HepG2 (cell line): ENCODE data around the gene ZNF324B. TPM values are rescaled to one million over a fixed set of nuclear protein-coding genes. Genes with fewer than 3 reads are reported as not detected.

Source experiments
- ATAC-seq: fragments of 200-7000 bp; cut with Tn5 transposase; 3 replicates; pipeline ENCODE4 v1.9.1; 2020; ENCODE audit warnings: mild to moderate bottlenecking, moderate library complexity
- BruUV-seq: library from RNA; stranded (reverse); fragments of 400-500 nt; replicated peaks from 2 replicates; lab custom pipeline; 2021; lab: Mats Ljungman, UMichigan
- CTCF ChIA-PET: fragments of 300-600 bp; formaldehyde crosslinking; extraction: SDS; loops from one replicate; lab custom pipeline; 2021; ENCODE audit warnings: low total read pairs, inconsistent platforms, low intra/inter-chr PET ratio; lab: Yijun Ruan, JAX
- POLR2A ChIA-PET: fragments of 350-600 bp; sonication (Branson Sonifier 250); formaldehyde crosslinking; loops from one replicate; lab custom pipeline; 2020; ENCODE audit warnings: antibody characterized with exemption, inconsistent platforms; lab: Yijun Ruan, JAX
- DNase-seq: peaks from one replicate; pipeline ENCODE4 v3.0.0-alpha.2; 2015; ENCODE audit warnings: low spot score
- FAIRE-seq: peaks from 3 replicates; lab custom pipeline; 2011; peaks lifted over from hg19 to GRCh38; lab: Jason Lieb, UNC
- H2AFZ ChIP-seq: one replicate; pipeline ENCODE4 v1.6.1; 2011; ENCODE audit warnings: low read length, inconsistent platforms
- H3K27ac ChIP-seq: fragments of 300-600 bp; 3 replicates; pipeline ENCODE4 v1.8.0; 2011; ENCODE audit warnings: mixed run types, mild to moderate bottlenecking, mixed read lengths, low read length, inconsistent platforms; ENCODE audit not compliant: insufficient read depth; ENCODE audit errors: extremely low read length
- H3K27me3 ChIP-seq, 2 experiments: fragments of 200-600 bp in 1 of 2; 2 replicates in 1 of 2; 3 replicates in 1 of 2; pipeline versions ENCODE4 v1.6.0 to v1.8.0; 2011; ENCODE audit warnings: low read length in 2 of 2, mild to moderate bottlenecking in 2 of 2, moderate library complexity in 2 of 2, inconsistent platforms in 1 of 2; ENCODE audit not compliant: insufficient read depth in 2 of 2, control insufficient read depth in 1 of 2
- H3K36me3 ChIP-seq, 2 experiments: fragments of 200-600 bp in 1 of 2; replicated peaks in 1 of 2; 2 replicates in 1 of 2; 3 replicates in 1 of 2; pipeline versions ENCODE4 v1.5.1 to v1.8.0; 2011; ENCODE audit warnings: low read length in 2 of 2, inconsistent platforms in 1 of 2; ENCODE audit not compliant: insufficient read depth in 2 of 2, control insufficient read depth in 1 of 2
- H3K4me1 ChIP-seq: 2 replicates; pipeline ENCODE4 v1.5.1; 2012; ENCODE audit warnings: low read length, inconsistent platforms; ENCODE audit not compliant: insufficient read depth
- H3K4me2 ChIP-seq: 2 replicates; pipeline ENCODE4 v1.6.0; 2011; ENCODE audit warnings: low read depth, low read length, inconsistent platforms
- H3K4me3 ChIP-seq, 3 experiments: fragments of 200-600 bp in 1 of 3; sonication (generic), shearing (Covaris generic) in 1 of 3; replicated peaks in 1 of 3; 2 replicates each; pipeline ENCODE4 v1.5.1; 2011 to 2016; ENCODE audit warnings: low read length in 3 of 3, inconsistent platforms in 2 of 3, low read depth in 2 of 3, mild to moderate bottlenecking in 2 of 3, control low read depth in 1 of 3, mixed read lengths in 1 of 3; ENCODE audit not compliant: insufficient read depth in 1 of 3
- H3K79me2 ChIP-seq: one replicate; pipeline ENCODE4 v1.6.1; 2011; ENCODE audit warnings: low read length, inconsistent platforms; ENCODE audit not compliant: insufficient read depth
- H3K9ac ChIP-seq: 2 replicates; pipeline ENCODE4 v1.6.0; 2011; ENCODE audit warnings: mild to moderate bottlenecking, low read depth, low read length, inconsistent platforms; ENCODE audit not compliant: insufficient read depth
- H3K9me3 ChIP-seq: 2 replicates; pipeline ENCODE4 v1.5.1; 2012; ENCODE audit warnings: mild to moderate bottlenecking, low read length
- H4K20me1 ChIP-seq: 2 replicates; pipeline ENCODE4 v1.6.0; 2011; ENCODE audit warnings: inconsistent platforms, mild to moderate bottlenecking, low read length, moderate library complexity; ENCODE audit not compliant: insufficient read depth
- ATF1 ChIP-seq: IDR thresholded peaks from 2 replicates; pipeline ENCODE4 v1.6.1; 2016; ENCODE audit warnings: mild to moderate bottlenecking, control low read depth
- CHCHD3 ChIP-seq: sonication (generic); formaldehyde crosslinking; IDR thresholded peaks from 2 replicates; pipeline ENCODE4 v1.8.0; 2022; ENCODE audit warnings: mild to moderate bottlenecking, missing genetic modification reagents, moderate library complexity
- CSRNP1 ChIP-seq: sonication (generic); formaldehyde crosslinking; IDR thresholded peaks from 2 replicates; pipeline ENCODE4 v1.8.1; 2023; ENCODE audit warnings: mild to moderate bottlenecking, missing genetic modification reagents
- HMG20B ChIP-seq: conservative IDR thresholded peaks from 2 replicates; pipeline ENCODE4 v1.6.1; 2016; ENCODE audit warnings: missing genetic modification reagents, missing compliant biosample characterization
- KAT7 ChIP-seq: IDR thresholded peaks from 2 replicates; pipeline ENCODE4 v1.6.1; 2018; ENCODE audit warnings: borderline replicate concordance, missing compliant biosample characterization
- KDM1A ChIP-seq: IDR thresholded peaks from 2 replicates; pipeline ENCODE4 v1.6.1; 2016; ENCODE audit warnings: missing compliant biosample characterization
- MTF2 ChIP-seq: sonication (generic); formaldehyde crosslinking; IDR thresholded peaks from 2 replicates; pipeline ENCODE4 v1.5.0; 2020; ENCODE audit warnings: missing genetic modification reagents, borderline replicate concordance
- POGZ ChIP-seq: sonication (generic); formaldehyde crosslinking; IDR thresholded peaks from 2 replicates; pipeline ENCODE4 v1.4.0; 2020; ENCODE audit warnings: mild to moderate bottlenecking, missing genetic modification reagents
- RAD21 ChIP-seq: fragments of 450-650 bp; formaldehyde crosslinking; IDR thresholded peaks from 2 replicates; pipeline ENCODE4 v1.5.0; 2020; ENCODE audit warnings: mild to moderate bottlenecking
- TEF ChIP-seq: sonication (generic); formaldehyde crosslinking; IDR thresholded peaks from 2 replicates; pipeline ENCODE4 v1.5.0; 2020; ENCODE audit warnings: missing genetic modification reagents
- ZMYM2 ChIP-seq: sonication (generic); formaldehyde crosslinking; IDR thresholded peaks from 2 replicates; pipeline ENCODE4 v1.8.0; 2022; ENCODE audit warnings: mild to moderate bottlenecking, missing genetic modification reagents
- ZMYM3 ChIP-seq: sonication (generic); formaldehyde crosslinking; IDR thresholded peaks from 2 replicates; pipeline ENCODE4 v1.5.1; 2020; ENCODE audit warnings: mild to moderate bottlenecking, missing genetic modification reagents
- ZNF768 ChIP-seq: sonication (generic); formaldehyde crosslinking; IDR thresholded peaks from 2 replicates; pipeline ENCODE4 v1.4.0; 2020; ENCODE audit warnings: missing genetic modification reagents
- ZNF788 ChIP-seq: sonication (generic); formaldehyde crosslinking; IDR thresholded peaks from 2 replicates; pipeline ENCODE4 v1.5.0; 2020; ENCODE audit warnings: mild to moderate bottlenecking, missing genetic modification reagents, borderline replicate concordance
- ZSCAN30 ChIP-seq: sonication (generic); formaldehyde crosslinking; IDR thresholded peaks from 2 replicates; pipeline ENCODE4 v1.5.0; 2020; ENCODE audit warnings: mild to moderate bottlenecking, missing genetic modification reagents
- WGBS: methylation state at CpG from one replicate; pipeline ENCODE4 v1.1.6; 2017; ENCODE audit warnings: low lambda C conversion rate; 5-methylcytosine and 5-hydroxymethylcytosine counted together
- in situ Hi-C: cut with HindIII; loops from 2 replicates; pipeline ENCODE4 v1.10.0; 2017; ENCODE audit warnings: low pct_unique_long_range_greater_than_20kb; ENCODE audit not compliant: extremely low pct_ligation_motif_present
- intact Hi-C: fragments of 100-400 bp; cut with micrococcal nuclease; formaldehyde crosslinking; loops from one replicate; pipeline ENCODE4 v1.10.0; 2022; ENCODE audit not compliant: unreplicated experiment
- polyA plus RNA-seq, 8 experiments: library from polyadenylated mRNA; depleted of rRNA in 3 of 8; stranded (reverse) in 7 of 8; unstranded in 1 of 8; fragments of >200 nt; fragmentation: Illumina TruSeq in 4 of 8; extraction: Trizol in 4 of 8; gene quantifications; 2 replicates each; pipeline versions ENCODE4 v1.2.1 to v1.2.3, GENCODE V29; 2011 to 2016; ENCODE audit warnings: low read depth in 4 of 8, missing spikeins in 1 of 8, mixed read lengths in 1 of 8; ENCODE audit not compliant: insufficient read depth in 1 of 8
- total RNA-seq, 5 experiments: library from RNA; depleted of rRNA; stranded (reverse); fragments of >200 nt; fragmentation: Illumina TruSeq; extraction: Trizol; gene quantifications; 2 replicates each; pipeline ENCODE4 v1.2.3, GENCODE V29; 2016; ENCODE audit warnings: low read depth in 1 of 5

ZNF324B gene
- total and polyA plus RNA-seq, 2 of the 13 experiments (the other 11 are each of a cell fraction or from before 2014, with no cell fraction given): 0.53 to 3.0 TPM

DNA sequence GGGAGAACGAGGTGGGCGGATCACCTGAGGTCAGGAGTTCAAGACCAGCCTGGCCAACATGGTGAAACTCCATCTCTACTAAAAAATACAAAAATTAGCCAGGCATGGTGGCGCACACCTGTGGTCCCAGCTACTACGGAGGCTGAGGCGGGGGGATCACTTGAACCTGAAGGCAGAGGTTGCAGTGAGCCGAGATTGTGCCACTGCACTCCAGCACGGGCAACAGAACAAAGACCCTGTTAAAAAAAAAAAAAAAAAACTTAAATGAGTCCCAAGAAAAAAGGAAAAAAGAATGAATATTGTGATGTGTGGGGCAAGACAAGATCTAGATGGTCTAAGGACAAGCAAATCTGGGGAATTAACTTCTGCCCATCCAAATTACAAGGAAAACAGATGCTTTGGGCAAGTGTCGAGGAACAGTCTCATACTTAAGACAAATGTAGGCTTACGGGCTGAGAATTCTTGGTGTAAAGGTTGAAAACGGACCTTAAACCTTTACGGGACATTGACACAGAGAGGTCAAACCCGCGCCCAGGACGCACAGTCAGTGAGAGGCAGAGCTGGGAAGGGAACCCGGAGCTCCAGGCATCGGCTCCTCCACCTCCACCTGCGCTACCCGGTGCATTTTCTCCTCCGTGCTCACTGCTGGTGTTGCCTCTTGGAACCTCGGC, 14.8 kb downstream of the ZNF324B start:
- Histone ChIP-seq H3K79me2 (peaks cover 6% of the 10 kb centered on the region), H3K27me3 (no peaks in the 10 kb centered on the region), H3K27ac (no peak overlapping the region), H3K9me3 (no peaks in the 10 kb centered on the region), H3K4me3 (peak overlapping the region; percentile 41 to 86 (median 58); a peak in 5 of 6 replicates), H2AFZ (peak overlapping the region; percentile 80), H4K20me1 (no peaks in the 10 kb centered on the region), H3K36me3 (peaks cover 1 to 6% of the 10 kb centered on the region in 2 experiments; a peak in 2 of 5 replicates), H3K9ac (peak overlapping the region; percentile 56; the same call in 1 of the 2 replicates), H3K4me1 (peaks cover 24% of the 10 kb centered on the region), H3K4me2 (peak overlapping the region; percentile 94)
- no peak for DNase-seq
- in situ Hi-C loops: no loop called here
- no peak for FAIRE-seq
- intact Hi-C loops: loop anchor here (2.0 to 5.0 kb wide), 4 partner anchors 15 to 139 kb away; partner anchors contain the start of genes ZBTB45, ZNF324B, ZNF584 and ZSCAN22
- ATAC-seq: peak; percentile 36
- BruUV-seq: no TSS peak
- CTCF ChIA-PET: no interaction called here
- POLR2A ChIA-PET: interaction anchor here (1.1 to 1.4 kb wide), 2 partner anchors 9 to 47 kb away, joined by 3 to 4 read pairs; no protein-coding TSS in a partner anchor
- 21% methylated on average over 20 of the region's 20 CpGs for WGBS
- TF ChIP-seq CHCHD3 (CRISPR knock-in tag) (no peak), CSRNP1 (CRISPR knock-in tag) (peak; percentile 64; the same call in 1 of the 2 replicates), TEF (CRISPR knock-in tag) (no peak), KAT7 (CRISPR knock-in tag) (no peak), RAD21 (CRISPR knock-in tag) (peak; percentile 32; the same call in 1 of the 2 replicates), MTF2 (CRISPR knock-in tag) (no peak), ATF1 (CRISPR knock-in tag) (peak; percentile 50; the same call in 1 of the 2 replicates), ZMYM3 (CRISPR knock-in tag) (peak; percentile 69; the same call in 1 of the 2 replicates), ZSCAN30 (CRISPR knock-in tag) (0 out of 2 replicates have a peak, but pooled peaks have one; percentile 48), ZNF788 (CRISPR knock-in tag) (0 out of 2 replicates have a peak, but pooled peaks have one; percentile 12), ZMYM2 (CRISPR knock-in tag) (peak; percentile 37; the same call in 1 of the 2 replicates), KDM1A (CRISPR knock-in tag) (peak; percentile 66; the same call in 1 of the 2 replicates), HMG20B (no peak), POGZ (CRISPR knock-in tag) (peak; percentile 27; the same call in 1 of the 2 replicates), ZNF768 (CRISPR knock-in tag) (peak; percentile 98)
